Osteoblast (primary cell): ENCODE data around the gene DUSP6. TPM values are rescaled to one million over a fixed set of nuclear protein-coding genes. Genes with fewer than 3 reads are reported as not detected.

ENCODE experiments used
- DNase-seq: peaks from one replicate; pipeline ENCODE4 v3.0.0; 2011; ENCODE audit warnings: low spot score, mixed read lengths; ENCODE audit not compliant: insufficient read length; ENCODE audit errors: missing footprints
- H2AFZ ChIP-seq: 2 replicates; pipeline ENCODE4 v1.6.0; 2011; ENCODE audit warnings: mild to moderate bottlenecking, low read length
- H3K27ac ChIP-seq: 2 replicates; pipeline ENCODE4 v1.5.1; 2011; ENCODE audit warnings: mild to moderate bottlenecking, low read depth, low read length, moderate library complexity
- H3K27me3 ChIP-seq: 2 replicates; pipeline ENCODE4 v1.6.0; 2012; ENCODE audit warnings: mild to moderate bottlenecking, control low read depth, inconsistent platforms, low read length, moderate library complexity; ENCODE audit not compliant: insufficient read depth
- H3K36me3 ChIP-seq: 2 replicates; pipeline ENCODE4 v1.5.1; 2011; ENCODE audit warnings: mild to moderate bottlenecking, low read length, control low read depth, moderate library complexity; ENCODE audit not compliant: insufficient read depth
- H3K4me1 ChIP-seq: 2 replicates; pipeline ENCODE4 v1.5.1; 2011; ENCODE audit warnings: mild to moderate bottlenecking, low read length, control low read depth, moderate library complexity; ENCODE audit not compliant: insufficient read depth
- H3K4me2 ChIP-seq: 2 replicates; pipeline ENCODE4 v1.6.0; 2011; ENCODE audit warnings: mild to moderate bottlenecking, low read length; ENCODE audit not compliant: insufficient read depth
- H3K4me3 ChIP-seq: fragments of 200-600 bp; sonication (generic); 3 replicates; pipeline ENCODE4 v1.5.1; 2012; ENCODE audit warnings: mild to moderate bottlenecking, low read length, inconsistent platforms; ENCODE audit not compliant: insufficient read depth
- H3K79me2 ChIP-seq: 2 replicates; pipeline ENCODE4 v1.6.0; 2012; ENCODE audit warnings: mild to moderate bottlenecking, low read length, control low read depth, inconsistent platforms; ENCODE audit not compliant: insufficient read depth
- H3K9me3 ChIP-seq: 2 replicates; pipeline ENCODE4 v1.5.1; 2011; ENCODE audit warnings: low read depth, low read length, control low read depth
- H4K20me1 ChIP-seq: 2 replicates; pipeline ENCODE4 v1.6.0; 2012; ENCODE audit warnings: mild to moderate bottlenecking, low read length, control low read depth; ENCODE audit not compliant: insufficient read depth
- total RNA-seq: library from RNA; depleted of rRNA; stranded (reverse); fragments of >200 nt; gene quantifications from 2 replicates; pipeline ENCODE4 v1.2.3, GENCODE V29; 2012
- TF ChIP-seq, protein P1 (sequence below): IDR thresholded peaks from 2 replicates; pipeline ENCODE4 v1.5.1; 2011; ENCODE audit warnings: mild to moderate bottlenecking, low read depth, low read length, moderate library complexity; ENCODE audit errors: extremely low read depth

The DUSP6 gene
- total RNA-seq, 1 donor: 30.0 TPM

GRCh38 chr12:89348894-89349699 is 3.2 kb downstream of the DUSP6 start:
- Histone ChIP-seq H3K27me3 (no peaks in the 10 kb centered on the region), H2AFZ (no peak overlapping the region), H3K4me2 (peak overlapping the region; percentile 91), H4K20me1 (peaks cover 24% of the 10 kb centered on the region), H3K79me2 (peaks cover 51% of the 10 kb centered on the region), H3K4me1 (peaks cover 40% of the 10 kb centered on the region), H3K4me3 (peak overlapping the region; percentile 94), H3K36me3 (peaks cover 34% of the 10 kb centered on the region), H3K9me3 (no peaks in the 10 kb centered on the region), H3K27ac (peak overlapping the region; percentile 90)
- TF ChIP-seq, protein P1, sequence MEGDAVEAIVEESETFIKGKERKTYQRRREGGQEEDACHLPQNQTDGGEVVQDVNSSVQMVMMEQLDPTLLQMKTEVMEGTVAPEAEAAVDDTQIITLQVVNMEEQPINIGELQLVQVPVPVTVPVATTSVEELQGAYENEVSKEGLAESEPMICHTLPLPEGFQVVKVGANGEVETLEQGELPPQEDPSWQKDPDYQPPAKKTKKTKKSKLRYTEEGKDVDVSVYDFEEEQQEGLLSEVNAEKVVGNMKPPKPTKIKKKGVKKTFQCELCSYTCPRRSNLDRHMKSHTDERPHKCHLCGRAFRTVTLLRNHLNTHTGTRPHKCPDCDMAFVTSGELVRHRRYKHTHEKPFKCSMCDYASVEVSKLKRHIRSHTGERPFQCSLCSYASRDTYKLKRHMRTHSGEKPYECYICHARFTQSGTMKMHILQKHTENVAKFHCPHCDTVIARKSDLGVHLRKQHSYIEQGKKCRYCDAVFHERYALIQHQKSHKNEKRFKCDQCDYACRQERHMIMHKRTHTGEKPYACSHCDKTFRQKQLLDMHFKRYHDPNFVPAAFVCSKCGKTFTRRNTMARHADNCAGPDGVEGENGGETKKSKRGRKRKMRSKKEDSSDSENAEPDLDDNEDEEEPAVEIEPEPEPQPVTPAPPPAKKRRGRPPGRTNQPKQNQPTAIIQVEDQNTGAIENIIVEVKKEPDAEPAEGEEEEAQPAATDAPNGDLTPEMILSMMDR: no peak
- no peak for DNase-seq

- H3K4me3 ChIP-seq: peak overlapping the region; percentile 4
- H3K27ac ChIP-seq: no peak overlapping the region
- no peaks in the 10 kb centered on the region for H3K27me3 ChIP-seq
- peaks cover 34% of the 10 kb centered on the region for H3K36me3 ChIP-seq
- H2AFZ ChIP-seq: no peak overlapping the region
- peaks cover 24% of the 10 kb centered on the region for H4K20me1 ChIP-seq
- no peaks in the 10 kb centered on the region for H3K9me3 ChIP-seq
- H3K79me2 ChIP-seq: peaks cover 51% of the 10 kb centered on the region
- DNase-seq: no peak
- H3K4me1 ChIP-seq: peaks cover 46% of the 10 kb centered on the region
- TF ChIP-seq, protein P1: no peak
- peak overlapping the region; percentile 47 for H3K4me2 ChIP-seq
These were observed 4.9 kb downstream of the DUSP6 start for GRCh38 chr12:89347325-89347829.

DNA sequence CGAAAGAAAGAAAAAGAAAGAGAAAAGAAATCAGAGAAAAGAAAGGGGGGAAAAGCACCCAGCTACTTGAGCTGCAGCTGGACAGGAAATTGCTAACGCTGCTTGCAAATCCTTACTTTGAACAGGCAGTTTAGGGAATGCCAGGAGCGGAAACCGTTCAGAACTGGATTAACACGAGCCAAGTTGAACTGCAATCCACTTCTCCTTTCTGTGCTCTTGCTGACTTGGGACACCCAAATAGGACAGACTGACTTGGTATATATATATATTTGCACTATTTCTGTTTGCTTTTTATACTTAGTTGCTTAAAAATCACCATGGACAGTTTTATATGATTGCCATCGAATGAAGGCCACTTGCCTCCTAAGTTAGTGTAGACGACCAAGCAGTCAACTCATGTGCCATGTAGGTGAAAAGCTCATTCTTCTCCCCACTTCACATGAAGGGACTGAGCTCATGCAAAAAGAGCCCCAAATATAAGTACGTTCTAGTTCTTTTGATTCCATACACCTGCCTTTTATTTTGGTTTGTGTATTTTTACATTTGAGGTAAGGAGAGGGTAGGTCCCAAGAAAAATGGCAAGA is 5.5 kb downstream of the DUSP6 start:
- no peaks in the 10 kb centered on the region for H3K27me3 ChIP-seq
- H3K9me3 ChIP-seq: no peaks in the 10 kb centered on the region
- H2AFZ ChIP-seq: no peak overlapping the region
- H3K4me1 ChIP-seq: peaks cover 46% of the 10 kb centered on the region
- H3K4me2 ChIP-seq: peak overlapping the region; percentile 47
- H4K20me1 ChIP-seq: peaks cover 24% of the 10 kb centered on the region
- no peak overlapping the region for H3K27ac ChIP-seq
- DNase-seq: no peak
- H3K79me2 ChIP-seq: peaks cover 49% of the 10 kb centered on the region
- no peak overlapping the region for H3K4me3 ChIP-seq
- TF ChIP-seq, protein P1: no peak
- peaks cover 34% of the 10 kb centered on the region for H3K36me3 ChIP-seq
